ENCODE measurements around the gene RNF224. TPM values are rescaled to one million over a fixed set of nuclear protein-coding genes. Genes with fewer than 3 reads are reported as not detected.
A peak's percentile ranks its signal among the peaks of the same experiment; 100 is the strongest.

RNF224 gene
- total RNA-seq, 1 experiment from 2014 or later = not detected

DNA sequence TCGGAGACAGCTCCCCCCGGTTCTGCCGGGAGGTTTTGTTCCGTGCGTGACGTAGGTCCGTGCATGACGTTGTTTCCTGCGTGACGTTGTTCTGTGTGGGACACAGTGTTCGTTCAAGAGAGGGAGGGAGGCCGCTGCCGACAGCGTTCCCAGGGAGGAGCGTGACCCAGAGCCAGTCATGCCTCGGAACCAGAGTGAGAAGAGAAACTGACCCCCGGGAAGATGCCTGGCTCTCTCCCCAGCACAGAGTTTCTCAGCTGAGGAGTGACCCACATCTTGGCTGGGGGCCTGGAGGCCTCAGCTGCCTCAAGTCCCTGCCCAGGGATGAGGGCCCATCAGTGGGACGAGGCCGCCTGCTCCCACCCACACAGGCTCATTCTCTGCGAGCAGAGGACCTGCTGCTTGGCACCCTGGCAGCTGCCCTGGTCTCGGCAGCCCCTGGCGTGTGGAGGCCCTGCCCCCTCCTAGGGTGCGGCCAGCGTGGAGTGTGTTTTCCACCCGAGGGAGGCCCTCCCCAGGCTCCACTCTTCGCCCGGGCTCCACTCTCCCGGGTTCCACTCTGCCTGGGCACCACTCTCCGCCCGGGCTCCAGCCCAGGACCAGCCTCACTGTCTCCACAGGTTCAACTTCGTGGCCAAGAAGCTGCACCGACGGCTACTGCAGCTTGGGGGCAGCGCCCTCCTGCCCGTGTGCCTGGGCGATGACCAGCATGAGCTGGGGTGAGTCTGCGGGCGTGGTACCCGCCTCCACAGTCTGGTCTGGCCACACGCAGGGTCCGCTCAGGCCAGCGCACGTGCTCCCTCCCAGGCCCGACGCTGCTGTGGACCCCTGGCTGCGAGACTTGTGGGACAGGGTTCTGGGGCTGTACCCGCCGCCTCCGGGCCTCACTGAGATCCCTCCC, 13.9 kb upstream of the RNF224 start:
- no peak for DNase-seq (ENCODE audit: low read depth)

GRCh38 chr9:137214620-137215019, 12.7 kb upstream of the RNF224 start:
- DNase-seq (ENCODE audit: low read depth) = no peak

DNA sequence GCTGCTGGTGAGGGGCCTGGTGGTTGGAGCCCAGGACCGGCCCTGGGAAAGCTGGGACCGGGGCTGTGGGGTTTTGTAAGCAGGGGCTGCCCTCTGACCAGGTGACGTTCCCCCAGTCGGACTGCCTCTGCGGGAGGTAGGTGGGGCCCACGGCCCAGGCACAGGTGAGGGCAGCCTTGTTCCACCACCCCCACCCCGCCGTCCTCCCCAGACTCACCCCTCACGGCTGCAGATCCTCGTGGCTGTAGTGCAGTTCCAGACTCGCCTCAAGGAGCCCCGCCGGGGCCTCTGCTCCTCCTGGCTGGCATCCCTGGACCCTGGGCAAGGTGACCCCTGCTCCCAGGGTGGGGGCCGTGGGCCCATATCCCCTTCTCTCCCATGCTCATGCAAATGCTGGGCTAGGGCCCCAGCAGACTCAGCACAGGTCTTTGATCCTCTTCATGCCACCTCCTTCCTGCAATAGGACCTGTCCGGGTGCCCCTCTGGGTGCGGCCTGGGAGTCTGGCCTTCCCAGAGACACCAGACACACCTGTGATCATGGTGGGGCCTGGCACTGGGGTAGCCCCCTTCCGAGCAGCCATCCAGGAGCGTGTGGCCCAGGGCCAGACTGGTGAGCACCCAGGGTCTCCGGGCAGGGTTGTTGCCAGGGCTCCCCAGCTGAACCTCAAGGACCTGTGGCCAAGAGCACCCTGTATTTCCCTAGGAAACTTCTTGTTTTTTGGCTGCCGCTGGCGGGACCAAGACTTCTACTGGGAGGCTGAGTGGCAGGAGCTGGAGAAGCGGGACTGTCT, 11.9 kb upstream of the RNF224 start:
- DNase-seq (ENCODE audit: low read depth) = no peak

DNA sequence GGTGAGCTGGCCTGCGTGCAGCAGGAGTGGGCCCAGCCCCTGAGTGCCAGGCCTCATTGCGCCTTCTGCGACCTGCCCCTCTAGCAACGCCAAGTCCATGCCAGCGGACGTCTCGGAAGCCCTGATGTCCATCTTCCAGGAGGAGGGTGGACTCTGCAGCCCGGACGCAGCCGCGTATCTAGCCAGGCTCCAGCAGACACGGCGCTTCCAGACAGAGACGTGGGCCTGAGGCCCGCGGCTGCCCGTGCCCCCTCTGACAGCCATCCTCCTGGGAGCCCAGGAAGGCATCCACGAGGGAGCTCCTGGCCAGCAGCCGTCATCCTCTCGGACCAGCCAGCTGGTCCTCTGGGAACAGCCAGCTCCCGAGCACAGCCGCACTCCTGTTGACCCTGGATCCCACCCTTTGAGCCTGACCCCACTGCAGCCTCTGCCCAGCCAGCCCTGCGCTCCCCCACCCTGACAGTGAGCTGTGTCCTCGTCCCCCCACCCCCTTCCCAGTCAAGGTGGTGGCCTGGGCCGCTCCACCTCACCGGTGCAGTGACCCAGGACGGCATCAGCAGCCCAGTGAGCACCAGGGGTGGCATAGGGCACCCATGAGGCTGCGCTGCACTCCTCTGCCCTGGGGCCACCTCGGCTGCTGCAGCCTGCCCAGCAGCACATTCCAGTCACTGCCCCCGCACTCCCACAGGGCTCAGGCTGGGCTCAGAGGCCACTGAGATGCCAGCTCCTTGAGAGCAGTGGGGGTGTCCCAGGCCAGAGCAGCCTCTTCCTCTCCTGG, 10.9 kb upstream of the RNF224 start:
- DNase-seq (ENCODE audit: low read depth) = no peak

DNA sequence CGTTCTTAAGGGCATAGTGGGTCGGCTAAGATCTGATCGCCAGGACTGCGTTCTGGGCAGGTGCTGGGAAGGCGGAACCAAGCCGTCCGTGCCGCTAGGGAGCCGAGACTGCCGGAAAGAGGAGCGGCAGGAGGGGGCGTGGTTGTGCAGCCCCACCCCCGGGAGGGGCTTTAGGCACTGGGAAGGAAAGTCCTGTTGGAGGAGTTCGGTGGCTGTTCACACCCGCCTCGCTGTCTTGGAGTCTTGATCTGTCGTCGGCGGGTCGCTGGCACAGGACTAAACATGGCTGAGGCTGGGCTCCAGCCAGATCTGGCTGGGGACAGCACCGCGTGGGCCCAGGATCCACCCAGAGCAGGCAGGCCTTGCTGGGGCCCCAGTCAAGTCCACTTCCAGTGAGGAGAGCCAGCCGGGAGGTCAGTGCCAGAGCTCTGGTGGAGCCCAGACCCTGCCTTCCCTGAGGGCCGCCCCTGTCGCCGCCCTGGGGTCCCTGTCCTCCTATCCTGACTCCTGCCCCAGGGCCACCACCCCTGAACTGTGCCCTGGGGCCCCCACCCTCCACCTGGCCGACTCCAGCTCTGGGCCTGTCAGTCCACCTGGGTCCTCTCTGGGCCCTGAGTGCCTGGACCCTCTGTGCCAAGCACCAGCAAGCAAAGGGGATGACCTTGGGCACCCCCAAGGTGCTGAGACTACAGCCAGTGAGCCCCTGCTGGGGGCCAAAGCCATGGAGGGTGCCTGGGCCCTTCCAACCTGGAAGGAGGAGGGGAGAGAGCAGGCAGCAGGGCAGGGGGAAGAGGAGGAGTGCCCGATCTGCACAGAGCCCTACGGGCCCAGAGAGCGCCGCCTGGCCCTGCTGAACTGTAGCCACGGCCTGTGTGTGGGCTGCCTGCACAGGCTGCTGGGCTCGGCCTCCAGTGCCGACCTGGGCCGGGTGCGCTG, 9.8 kb upstream of the RNF224 start:
- DNase-seq (ENCODE audit: low read depth) = no peak

DNA sequence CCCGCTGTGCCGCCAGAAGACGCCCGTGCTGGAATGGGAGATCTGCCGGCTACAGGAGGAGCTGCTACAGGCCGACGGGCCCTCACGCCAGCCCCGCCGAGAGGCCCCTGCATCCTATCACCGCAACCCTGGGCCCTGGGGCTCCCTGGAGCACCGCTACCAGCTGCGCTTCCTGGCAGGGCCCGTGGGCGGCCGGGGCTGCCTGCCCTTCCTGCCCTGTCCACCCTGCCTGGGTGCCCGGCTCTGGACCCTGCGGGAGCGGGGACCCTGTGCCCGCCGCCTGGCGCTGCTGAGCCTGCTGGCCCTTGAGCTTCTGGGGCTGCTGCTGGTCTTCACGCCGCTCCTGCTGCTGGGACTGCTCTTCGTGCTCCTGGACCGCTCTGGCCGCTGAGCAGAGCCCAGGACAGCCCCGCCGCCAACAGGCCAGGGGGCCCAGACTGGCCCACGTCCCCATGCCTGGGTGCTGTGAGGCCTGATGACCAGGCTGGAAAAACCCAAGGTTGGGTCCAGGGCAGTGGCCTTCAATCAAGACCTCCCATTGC, 9.0 kb upstream of the RNF224 start:
- DNase-seq (ENCODE audit: low read depth) = no peak

GRCh38 chr9:137218754-137219271, 8.5 kb upstream of the RNF224 start:
- peak; percentile 43 for DNase-seq (ENCODE audit: low read depth)

DNA sequence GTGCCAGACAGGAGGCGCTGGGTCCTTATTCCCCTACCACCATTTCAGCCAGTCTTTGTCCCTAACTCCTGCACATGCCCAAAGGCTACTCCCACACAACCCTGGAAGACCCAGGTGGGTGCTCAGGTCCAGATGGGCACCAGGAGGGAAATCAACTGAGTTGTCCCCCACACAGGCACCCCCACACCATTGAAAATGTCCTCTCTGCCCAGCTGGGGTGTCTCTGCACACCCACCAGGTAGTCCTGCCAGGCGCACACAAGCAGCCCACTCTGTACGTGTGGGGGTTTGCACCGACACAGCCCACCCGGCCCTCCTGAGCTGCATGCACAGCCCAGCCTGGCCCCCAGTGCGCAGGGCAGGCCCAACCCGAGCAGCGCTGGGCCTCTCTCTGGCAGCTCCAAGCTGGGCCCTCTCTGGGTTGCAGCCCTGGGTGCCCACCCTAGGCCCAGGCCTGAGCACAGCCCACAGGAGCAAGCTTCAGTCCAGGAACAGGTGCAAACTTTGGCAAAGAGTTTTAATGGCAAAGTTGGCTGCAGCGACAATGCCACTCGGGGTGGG, 7.5 kb upstream of the RNF224 start:
- DNase-seq (ENCODE audit: low read depth) = no peak

DNA sequence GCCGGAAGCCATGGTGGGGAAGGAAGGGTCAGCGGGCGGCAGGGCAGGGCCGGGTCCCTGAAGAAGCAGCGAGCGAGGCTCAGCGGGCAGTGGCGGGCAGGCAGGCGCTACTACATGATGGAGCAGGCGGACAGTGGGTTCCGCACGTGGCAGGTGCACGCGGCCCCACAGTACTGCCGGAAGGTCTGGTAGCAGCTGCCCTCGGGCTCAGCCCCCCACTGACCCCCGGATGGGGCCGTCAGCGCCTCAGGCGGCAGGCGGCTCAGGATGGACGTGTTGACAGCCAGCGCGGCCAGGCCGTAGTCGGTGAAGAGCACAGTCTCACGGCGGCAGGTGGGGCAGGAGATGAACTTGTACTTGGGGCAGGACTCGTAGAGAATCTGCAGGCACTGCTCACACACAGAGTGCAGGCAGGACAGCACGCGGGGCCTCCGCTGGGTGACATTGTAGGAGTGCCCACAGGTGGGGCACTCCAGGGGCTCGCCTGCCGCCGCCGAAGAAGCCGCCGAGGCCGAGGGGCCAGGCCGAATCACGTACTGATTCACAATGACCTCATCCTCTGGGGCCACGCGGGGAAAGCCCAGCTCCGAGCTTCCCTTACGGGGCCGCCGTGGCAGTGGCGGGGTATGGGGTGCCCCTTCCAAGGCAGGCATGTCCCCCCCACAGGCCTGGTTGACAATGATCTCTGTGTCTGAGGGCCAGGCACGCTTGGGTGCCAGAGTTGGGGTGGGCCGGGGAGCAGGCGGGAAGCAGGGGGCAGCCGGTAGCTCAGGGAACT, 6.8 kb upstream of the RNF224 start:
- DNase-seq (ENCODE audit: low read depth) = no peak

DNA sequence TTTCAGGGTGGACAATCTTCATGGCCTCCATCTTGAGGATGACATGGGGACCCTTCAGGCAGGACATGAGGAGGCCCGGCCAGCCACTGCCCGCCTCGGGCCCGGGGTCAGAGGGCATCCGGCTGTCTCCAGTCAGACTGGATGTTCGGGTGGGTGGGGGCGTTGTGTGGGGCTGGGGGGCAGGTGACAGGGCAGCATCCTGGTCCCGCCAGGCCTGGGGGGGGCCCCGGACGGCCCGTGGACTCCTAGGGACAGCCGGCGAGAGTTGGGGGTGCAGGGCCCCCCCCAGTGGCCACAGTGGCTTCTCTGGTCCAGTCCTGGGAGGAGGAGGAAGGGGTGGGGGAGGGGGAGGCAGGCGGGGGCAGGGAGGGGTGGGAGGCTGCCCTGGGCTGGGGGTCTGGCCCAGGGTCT, 6.2 kb upstream of the RNF224 start:
- DNase-seq (ENCODE audit: low read depth) = no peak

DNA sequence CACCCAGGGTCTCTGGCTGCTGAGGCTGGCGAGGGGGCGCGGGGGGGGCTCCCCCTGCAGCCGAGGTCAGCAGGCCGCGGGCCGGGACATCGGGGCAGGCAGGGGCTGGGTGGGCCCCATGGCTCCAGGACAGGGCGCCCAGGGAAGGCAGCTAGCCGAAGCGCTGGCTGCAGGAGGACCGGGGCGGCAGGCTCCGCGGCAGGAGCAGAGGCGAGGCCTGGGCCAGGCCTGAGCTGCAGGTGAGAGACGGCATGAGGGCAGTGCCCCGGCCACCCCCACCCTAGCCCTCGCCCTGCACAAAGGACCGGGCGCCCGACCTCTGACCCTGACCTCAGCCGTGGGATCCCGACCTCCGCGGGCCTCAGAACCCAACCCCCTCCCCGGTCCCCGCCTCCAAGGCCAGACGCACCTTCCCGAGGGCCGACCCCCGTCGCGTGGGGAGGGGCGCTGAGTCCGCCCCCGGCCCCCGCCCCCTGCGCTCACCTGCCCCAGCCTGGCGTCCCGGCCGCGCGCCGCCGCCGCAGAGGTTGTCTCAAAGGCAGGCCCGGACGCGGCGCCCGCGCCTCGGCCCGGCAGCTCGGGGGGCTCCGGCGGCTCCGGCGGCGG, 5.7 kb upstream of the RNF224 start:
- no peak for DNase-seq (ENCODE audit: low read depth)

- no peak for DNase-seq (ENCODE audit: low read depth)
Measured at GRCh38 chr9:137222190-137223077, 4.9 kb upstream of the RNF224 start, which contains the start of gene RNF208. TSS of gene RNF208 (minus strand) at chr9:137222240. CDS start at chr9:137221212, 1,028 bp downstream.

DNA sequence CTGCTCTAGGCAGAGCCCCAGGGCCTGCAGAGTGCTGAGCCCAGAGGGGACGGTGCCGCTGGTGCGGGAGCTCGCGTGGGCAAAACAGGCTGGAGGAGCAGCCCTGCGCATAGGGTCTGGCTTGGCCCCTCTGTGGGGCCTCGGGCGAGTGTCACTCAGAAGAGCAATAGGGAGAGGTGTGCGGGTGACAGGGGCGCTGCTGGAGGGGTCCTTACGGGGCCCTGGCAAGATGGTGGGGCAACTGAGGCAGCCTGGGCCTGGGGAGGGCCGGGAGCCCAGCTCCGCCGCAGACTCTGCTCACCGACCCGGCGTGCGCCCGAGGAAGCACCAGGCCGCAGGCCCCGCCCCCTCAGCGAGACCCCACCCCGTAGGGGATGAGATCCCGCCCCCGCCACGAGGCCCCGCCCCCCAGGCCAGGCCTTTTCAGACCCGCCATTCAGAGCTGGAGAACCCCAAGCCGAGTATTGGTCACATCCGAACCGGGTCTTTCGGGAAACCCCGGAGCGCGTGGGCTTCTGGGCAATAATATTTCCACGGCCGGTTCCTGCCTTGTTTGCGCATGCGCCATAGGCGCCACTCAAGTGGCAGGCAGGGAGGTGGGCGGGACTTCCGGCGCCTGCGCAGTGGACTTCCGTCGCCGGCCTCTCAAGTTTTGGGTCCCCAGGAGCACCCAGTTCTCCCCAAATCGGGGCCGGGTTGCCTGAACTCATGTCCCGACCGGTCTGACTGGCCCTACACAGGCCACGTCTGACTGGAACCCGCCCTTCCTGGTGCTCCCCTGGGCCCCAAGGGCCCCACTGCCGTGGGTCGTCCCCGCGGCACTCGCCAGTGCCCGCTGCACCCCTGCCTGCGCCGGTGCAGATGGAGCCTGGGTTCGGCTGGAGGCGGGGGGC, 4.0 kb upstream of the RNF224 start:
- peak; percentile 96 for DNase-seq (ENCODE audit: low read depth)

- peak; percentile 52 for DNase-seq (ENCODE audit: low read depth)
Measured at GRCh38 chr9:137224830-137225694, 2.2 kb upstream of the RNF224 start, which contains the start of gene CYSRT1. TSS of gene CYSRT1 (plus strand) at chr9:137225174. CDS start at chr9:137225622, 448 bp downstream.

DNA sequence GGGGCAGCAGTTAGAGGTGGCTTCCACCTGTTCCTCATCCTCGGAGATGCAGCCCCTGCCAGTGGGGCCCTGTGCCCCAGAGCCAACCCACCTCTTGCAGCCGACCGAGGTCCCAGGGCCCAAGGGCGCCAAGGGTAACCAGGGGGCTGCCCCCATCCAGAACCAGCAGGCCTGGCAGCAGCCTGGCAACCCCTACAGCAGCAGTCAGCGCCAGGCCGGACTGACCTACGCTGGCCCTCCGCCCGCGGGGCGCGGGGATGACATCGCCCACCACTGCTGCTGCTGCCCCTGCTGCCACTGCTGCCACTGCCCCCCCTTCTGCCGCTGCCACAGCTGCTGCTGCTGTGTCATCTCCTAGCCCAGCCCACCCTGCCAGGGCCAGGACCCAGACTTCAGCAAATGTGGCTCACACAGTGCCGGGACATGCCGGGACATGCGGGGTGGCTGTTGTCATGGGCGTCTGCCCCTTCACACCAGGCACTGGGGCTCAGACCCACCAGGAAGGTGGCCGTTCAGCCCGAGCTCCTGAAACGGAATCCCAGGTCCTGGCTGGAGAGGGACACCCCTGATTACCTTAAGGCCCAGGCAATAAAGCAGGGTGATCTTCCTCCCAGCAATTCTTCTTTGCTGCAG, 1.5 kb upstream of the RNF224 start:
- DNase-seq (ENCODE audit: low read depth) = no peak
